HL-60 (cell line): Measurements from ENCODE around the gene IFI27.
"Not testable (repeated sequence)": the region's sequence is repeated elsewhere in the genome, so short reads cannot be mapped to it uniquely, and the experiment has no call there.

Experiments used
- DNase-seq, 2 experiments: peaks; one replicate each; pipeline ENCODE4 v3.0.0-alpha.2; 2010 to 2020; ENCODE audit warnings: low read depth in 1 of 2, low spot score in 1 of 2
- H3K27ac ChIP-seq: fragments of 250-450 bp; sonication (Bioruptor Pico); replicated peaks from 2 replicates; pipeline ENCODE4 v1.5.1; 2020; ENCODE audit warnings: mild to moderate bottlenecking, moderate library complexity
- H3K27me3 ChIP-seq: fragments of 250-450 bp; sonication (Bioruptor Pico); 2 replicates; pipeline ENCODE4 v1.5.1; 2021; ENCODE audit warnings: mild to moderate bottlenecking, moderate library complexity; ENCODE audit not compliant: insufficient read depth, poor library complexity, severe bottlenecking
- H3K4me3 ChIP-seq: replicated peaks from 2 replicates; pipeline ENCODE4 v1.5.1; 2011; ENCODE audit warnings: mild to moderate bottlenecking, control low read depth, low read length; ENCODE audit not compliant: insufficient read depth
- CTCF ChIP-seq: IDR thresholded peaks from one replicate; pipeline ENCODE4 v1.5.1; 2011; ENCODE audit warnings: low read length, control low read depth, inconsistent platforms; ENCODE audit not compliant: insufficient read depth
- GABPA ChIP-seq: IDR thresholded peaks from 2 replicates; pipeline ENCODE4 v1.6.1; 2012; ENCODE audit warnings: low read depth
- POLR2AphosphoS5 ChIP-seq: IDR thresholded peaks from 2 replicates; pipeline ENCODE4 v1.6.1; 2012; ENCODE audit warnings: low read depth
- REST ChIP-seq: IDR thresholded peaks from 2 replicates; pipeline ENCODE4 v1.6.1; 2012; ENCODE audit warnings: low read depth; ENCODE audit not compliant: insufficient replicate concordance
- SPI1 ChIP-seq: IDR thresholded peaks from 2 replicates; pipeline ENCODE4 v1.6.1; 2012; ENCODE audit warnings: low read depth, mild to moderate bottlenecking, borderline replicate concordance

The IFI27 gene

GRCh38 chr14:94145902-94146527 is 35.5 kb downstream of the IFI27 start:
- H3K4me3 ChIP-seq = no peak overlapping the region
- H3K27me3 ChIP-seq = no peaks in the 10 kb centered on the region
- H3K27ac ChIP-seq = no peak overlapping the region
- DNase-seq = no peak
- TF ChIP-seq SPI1 (no peak), REST (no peak), CTCF (no peak), GABPA (no peak), POLR2AphosphoS5 (no peak)

GRCh38 chr14:94152676-94153075 is 42.1 kb downstream of the IFI27 start:
- H3K27ac ChIP-seq = no peak overlapping the region
- no peaks in the 10 kb centered on the region for H3K27me3 ChIP-seq
- no peak for DNase-seq
- TF ChIP-seq POLR2AphosphoS5 = no peak
- TF ChIP-seq CTCF = no peak
- TF ChIP-seq REST = no peak
- TF ChIP-seq GABPA = no peak
- TF ChIP-seq SPI1 = no peak
- H3K4me3 ChIP-seq = no peak overlapping the region

- DNase-seq = no peak
- H3K27me3 ChIP-seq = no peaks in the 10 kb centered on the region
- H3K4me3 ChIP-seq = no peak overlapping the region
- H3K27ac ChIP-seq = no peak overlapping the region
- TF ChIP-seq SPI1 (peak; percentile 51; the same call in 1 of the 2 replicates), GABPA (no peak)
Measured at GRCh38 chr14:94153750-94154342, 43.3 kb downstream of the IFI27 start.

- DNase-seq, H3K4me3 ChIP-seq, H3K27me3 ChIP-seq, H3K27ac ChIP-seq: not testable (repeated sequence)
Measured at GRCh38 chr14:94156143-94156542, 45.6 kb downstream of the IFI27 start.

- H3K4me3 ChIP-seq = no peak overlapping the region
- TF ChIP-seq REST = no peak
- no peak for TF ChIP-seq SPI1
- TF ChIP-seq CTCF = no peak
- no peak for TF ChIP-seq GABPA
- no peak for TF ChIP-seq POLR2AphosphoS5
- DNase-seq = no peak
- H3K27ac ChIP-seq = no peak overlapping the region
- H3K27me3 ChIP-seq = no peaks in the 10 kb centered on the region
Measured at GRCh38 chr14:94157197-94157596, 46.7 kb downstream of the IFI27 start.
